Raji (cell line): ENCODE measurements around the gene ELOA.
A peak's percentile ranks its signal among the peaks of the same experiment; 100 is the strongest.

Source experiments
- POLR2A ChIP-seq: IDR thresholded peaks from 2 replicates; pipeline ENCODE4 v1.6.1; 2011; ENCODE audit warnings: low read depth, low read length, control low read depth; ENCODE audit not compliant: insufficient read depth

The ELOA gene

GRCh38 chr1:23763041-23763577 lies 19.8 kb downstream of the ELOA start:
- no peak for TF ChIP-seq POLR2A

- no peak for TF ChIP-seq POLR2A
Measured at GRCh38 chr1:23768733-23769132, 25.5 kb downstream of the ELOA start.

GRCh38 chr1:23772049-23772853 lies 29.0 kb downstream of the ELOA start:
- no peak for TF ChIP-seq POLR2A

DNA sequence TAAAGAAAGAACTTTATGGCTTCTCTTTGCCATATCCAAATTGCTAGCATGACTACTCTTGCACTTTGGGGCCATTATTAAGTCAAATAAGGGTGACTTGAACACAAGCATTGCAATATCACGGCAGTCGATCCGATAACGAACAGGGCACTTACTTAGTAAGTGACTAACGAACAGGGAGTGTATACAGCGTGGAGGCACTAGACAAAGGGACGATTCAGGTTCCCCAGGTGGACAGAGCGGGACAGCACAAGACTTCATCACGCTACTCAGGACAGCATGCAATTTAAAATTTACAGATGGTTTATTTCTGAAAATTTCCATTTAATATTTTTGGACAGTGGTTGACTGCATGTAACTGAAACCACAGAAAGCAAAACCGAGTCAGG lies 29.6 kb downstream of the ELOA start:
- TF ChIP-seq POLR2A, result no peak

DNA sequence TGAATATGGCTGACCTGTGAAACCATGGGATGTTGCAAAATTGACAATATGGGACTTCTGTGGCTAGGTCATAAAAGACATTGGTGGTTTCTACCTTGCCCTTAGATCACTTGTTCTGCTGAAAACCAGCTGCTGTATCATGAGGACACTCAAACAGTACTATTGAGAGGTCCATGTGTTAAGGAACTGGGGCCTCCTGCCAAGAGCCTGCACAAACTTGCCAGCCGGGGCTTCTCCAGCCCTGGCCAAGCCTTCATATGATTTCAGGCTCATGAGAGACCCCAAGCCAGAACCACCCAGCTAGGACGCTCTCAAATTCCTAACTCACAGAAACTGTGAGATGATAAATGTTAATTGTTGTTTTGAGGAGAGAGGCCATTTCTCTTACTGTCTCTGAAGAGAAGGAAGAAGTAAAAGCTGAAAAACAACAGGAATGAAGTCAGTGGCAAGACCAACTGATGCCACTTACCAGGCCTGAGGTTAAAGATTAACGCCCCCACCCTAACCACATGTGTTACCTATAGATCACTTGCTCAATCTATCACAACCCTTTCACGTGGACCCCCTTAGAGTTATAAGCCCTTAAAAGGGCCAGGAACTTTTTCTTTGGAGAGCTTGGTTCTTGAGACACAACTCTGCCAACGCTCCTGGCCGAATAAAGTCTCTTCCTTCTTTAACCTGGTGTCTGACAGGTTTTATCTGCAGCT lies 31.1 kb downstream of the ELOA start:
- TF ChIP-seq POLR2A, result no peak

DNA sequence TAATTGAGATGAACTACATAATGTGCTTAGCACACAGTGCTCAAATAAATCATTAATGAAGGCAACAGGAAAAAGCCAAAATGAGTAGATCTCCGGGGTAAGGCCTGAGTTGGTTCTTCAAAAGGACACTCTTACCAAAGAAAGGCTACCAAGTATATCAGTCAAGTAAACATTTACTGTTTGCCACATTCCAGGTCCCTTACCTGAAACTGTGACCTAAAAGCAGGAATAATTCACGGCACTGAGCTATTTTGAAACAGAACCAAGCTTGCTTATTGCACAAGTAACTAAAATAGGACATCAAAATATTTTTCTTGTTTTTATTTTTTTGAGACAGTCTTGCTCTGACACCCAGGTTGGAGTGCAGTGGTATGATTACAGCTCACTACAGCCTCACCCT lies 32.9 kb downstream of the ELOA start:
- no peak for TF ChIP-seq POLR2A

DNA sequence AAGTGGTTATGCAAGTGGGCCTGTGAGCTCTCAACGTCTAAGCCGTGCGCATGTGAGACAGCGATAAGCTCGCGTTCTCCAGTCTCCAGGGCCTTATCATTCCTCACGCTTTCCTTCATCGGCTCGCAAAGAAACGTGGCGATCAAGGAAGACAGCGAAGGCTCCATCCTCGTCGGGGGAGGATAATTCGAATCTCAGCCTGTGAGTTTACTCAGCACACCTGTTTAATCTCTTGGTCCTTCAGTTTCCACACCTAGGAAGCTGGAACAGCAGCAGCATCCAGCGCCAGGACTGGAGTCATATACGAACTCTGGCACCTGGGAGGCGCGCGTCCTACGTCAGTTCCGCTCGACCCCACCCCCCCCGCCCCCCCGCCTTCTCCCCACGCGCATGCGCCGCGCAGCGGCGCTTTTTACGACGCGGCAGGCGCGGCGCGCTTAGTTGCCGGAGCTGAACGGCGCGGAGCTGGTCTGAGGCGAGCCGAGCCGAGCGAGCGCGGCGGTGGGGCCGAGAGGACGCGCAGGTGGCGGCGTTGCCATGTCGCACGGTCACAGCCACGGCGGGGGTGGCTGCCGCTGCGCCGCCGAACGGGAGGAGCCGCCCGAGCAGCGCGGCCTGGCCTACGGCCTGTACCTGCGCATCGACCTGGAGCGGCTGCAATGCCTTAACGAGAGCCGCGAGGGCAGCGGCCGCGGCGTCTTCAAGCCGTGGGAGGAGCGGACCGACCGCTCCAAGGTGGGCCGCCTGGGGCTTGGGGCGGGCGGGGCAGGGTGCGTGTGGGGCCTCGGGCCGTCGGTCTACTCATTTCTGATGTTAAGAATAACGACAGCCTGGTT lies 34.9 kb downstream of the ELOA start, which contains the start of gene PITHD1:
Gene PITHD1, plus strand, starts transcription at position 440 of the 836 bp plus-strand sequence. Its CDS starts 98 bp downstream, at position 538.
- peak; percentile 98 for TF ChIP-seq POLR2A

- no peak for TF ChIP-seq POLR2A
Measured at GRCh38 chr1:23779826-23780371, 36.6 kb downstream of the ELOA start.

- TF ChIP-seq POLR2A, result no peak
Measured at GRCh38 chr1:23784846-23785245, 41.6 kb downstream of the ELOA start.

GRCh38 chr1:23787701-23788100 lies 44.4 kb downstream of the ELOA start:
- TF ChIP-seq POLR2A, result no peak

GRCh38 chr1:23788695-23789094 lies 45.4 kb downstream of the ELOA start:
- TF ChIP-seq POLR2A, result no peak

DNA sequence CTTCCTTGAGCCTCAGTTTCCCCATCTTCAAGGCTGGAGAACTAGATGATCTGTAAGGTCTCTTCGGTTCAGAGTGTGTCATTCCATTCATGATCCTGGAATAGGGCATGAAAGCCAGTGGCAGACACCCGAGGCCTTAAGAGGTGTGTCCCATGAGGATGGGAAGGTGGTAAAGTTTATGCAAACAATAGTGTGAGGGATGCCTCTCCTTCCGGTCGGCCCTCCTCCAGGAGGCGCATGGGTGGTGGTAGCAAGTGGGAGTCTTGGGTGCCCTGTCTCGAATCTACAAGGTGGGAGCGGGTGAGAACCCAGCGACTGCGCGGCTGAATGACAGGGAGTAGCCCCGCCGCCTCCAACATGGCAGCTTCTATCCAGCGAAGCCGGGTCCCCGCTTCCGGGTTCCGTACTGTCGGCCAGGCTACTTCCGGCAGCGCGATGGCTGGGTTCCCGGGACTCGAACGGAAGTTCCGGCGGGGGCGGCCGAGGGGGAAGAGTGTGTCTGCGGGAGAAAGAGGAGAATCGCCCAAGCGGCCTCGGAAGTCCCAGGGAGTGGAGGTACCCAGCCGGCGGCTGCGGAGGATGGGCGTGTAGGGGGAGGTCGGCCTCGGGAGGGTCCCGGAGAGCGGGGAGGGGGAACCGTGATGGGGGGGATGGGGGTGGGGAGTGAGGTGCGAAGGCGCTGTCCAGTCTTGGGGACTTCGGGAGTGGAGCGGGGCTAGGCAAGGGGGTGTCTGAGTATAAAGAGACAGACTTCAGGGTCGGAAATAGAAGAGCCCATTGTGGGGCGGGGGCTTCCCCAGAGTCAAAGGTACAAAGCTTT lies 47.6 kb downstream of the ELOA start, which contains the start of gene LYPLA2:
Gene LYPLA2, plus strand, starts transcription at position 450 of the 820 bp plus-strand sequence. CDS start 1,538 bp downstream, outside the sequence.
- TF ChIP-seq POLR2A, result peak; percentile 68

- peak; percentile 29; the same call in 1 of the 2 replicates for TF ChIP-seq POLR2A
Measured at GRCh38 chr1:23791516-23792047, 48.3 kb downstream of the ELOA start.
